AG08396 (cell line): ENCODE results near the gene TIMM23B.
A peak's percentile ranks its signal among the peaks of the same experiment; 100 is the strongest.
"Not testable (repeated sequence)": the region's sequence is repeated elsewhere in the genome, so short reads cannot be mapped to it uniquely, and the experiment has no call there.

Source experiments
- DNase-seq: peaks from one replicate; pipeline ENCODE4 v3.0.0; 2012; ENCODE audit warnings: low spot score, mixed read lengths

TIMM23B gene

GRCh38 chr10:49977756-49978155 lies 35.9 kb downstream of the TIMM23B start:
- not testable (repeated sequence) for DNase-seq

- not testable (repeated sequence) for DNase-seq
Measured at GRCh38 chr10:49987207-49987606, 45.4 kb downstream of the TIMM23B start.

GRCh38 chr10:49988376-49988775 lies 46.5 kb downstream of the TIMM23B start, which contains the start of gene AGAP6:
AGAP6 (plus strand) TSS chr10:49988406; CDS start chr10:49988716, 310 bp downstream.
- DNase-seq = not testable (repeated sequence)

DNA sequence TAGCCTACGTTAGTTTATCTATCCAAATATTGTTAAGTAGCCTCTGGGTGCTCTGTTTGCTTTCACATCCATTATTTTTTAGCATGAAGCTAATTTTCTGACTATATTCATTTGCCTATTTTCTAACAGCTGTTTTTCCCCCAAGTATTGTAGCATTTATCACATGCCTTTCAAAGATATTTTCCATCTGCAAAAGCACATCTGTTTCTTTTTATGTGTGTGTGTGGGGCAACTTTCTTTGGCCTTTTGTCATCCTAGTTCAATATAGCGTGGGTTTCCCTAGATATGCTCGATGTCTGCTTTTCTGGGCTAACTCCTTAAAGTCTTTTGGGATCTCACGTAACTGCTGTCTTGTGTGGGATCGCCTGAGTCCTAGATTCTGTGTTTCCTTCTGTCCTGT lies 53.5 kb downstream of the TIMM23B start:
- not testable (repeated sequence) for DNase-seq

DNA sequence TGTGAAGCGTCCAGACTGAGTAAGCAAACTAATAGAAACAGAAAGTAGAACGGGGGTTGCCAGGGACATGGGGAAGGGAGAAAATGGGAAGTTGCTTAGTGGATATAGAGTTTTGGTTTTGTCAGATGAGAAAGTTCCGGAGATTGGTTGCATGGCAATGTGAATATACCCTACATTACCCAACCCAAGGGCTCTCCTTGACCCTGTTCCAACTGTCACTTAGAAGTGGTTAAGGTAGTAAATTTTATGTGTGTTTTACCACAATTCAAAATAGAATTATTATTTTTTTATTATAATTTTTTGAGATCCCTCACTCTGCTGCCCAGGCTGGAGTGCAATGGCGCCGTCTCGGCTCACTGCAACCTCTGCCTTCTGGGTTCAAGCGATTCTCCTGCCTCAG lies 72.2 kb downstream of the TIMM23B start:
- DNase-seq = not testable (repeated sequence)

DNA sequence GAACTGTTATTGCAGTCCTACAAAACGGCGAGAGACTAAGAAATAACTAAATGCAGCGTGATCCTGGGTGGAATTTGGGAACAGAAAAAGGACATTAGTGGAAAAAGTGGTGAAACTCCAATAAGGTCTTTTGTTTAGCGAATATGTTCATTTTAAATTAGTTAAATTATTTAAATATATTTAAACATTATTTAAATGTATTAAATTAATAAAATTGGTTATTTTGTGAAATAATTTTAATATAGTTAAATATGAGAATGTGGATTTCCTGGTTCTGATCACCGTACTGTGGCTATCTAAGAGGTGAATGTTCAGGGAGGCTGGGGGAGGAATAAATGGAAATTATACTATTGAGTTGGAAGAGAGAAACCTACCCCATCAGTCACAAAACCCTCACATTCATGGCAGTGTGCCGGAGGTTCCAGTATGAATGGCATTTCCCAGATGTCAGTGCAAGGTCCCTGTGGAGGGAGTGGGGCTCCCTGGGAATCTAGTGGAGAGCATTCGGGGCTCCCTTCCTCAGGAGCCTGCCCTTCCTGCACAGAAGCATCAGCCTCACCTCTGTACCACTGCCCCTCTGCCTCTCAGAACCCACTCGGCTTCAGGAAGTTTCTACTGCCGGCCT lies 73.9 kb downstream of the TIMM23B start:
- DNase-seq = peak; percentile 1

DNA sequence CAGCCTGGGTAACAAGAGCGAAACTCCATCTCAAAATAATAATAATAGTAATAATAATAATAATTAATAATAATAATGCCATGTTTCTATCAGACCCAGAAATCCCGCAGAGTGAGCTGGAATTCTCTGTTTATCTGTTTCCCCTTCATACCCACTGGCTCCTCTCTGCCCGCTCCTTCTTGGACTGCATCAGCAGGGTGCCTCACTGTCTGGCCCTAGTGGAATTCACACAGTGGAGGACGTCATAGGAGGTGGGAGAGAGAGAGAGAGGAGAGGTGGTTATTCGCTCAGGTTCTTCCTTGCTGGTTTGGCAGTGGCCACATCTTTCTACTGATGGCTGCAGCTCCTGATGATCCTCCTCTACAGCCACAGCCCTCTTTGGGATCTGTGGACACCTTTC lies 75.1 kb downstream of the TIMM23B start:
- DNase-seq = not testable (repeated sequence)

- DNase-seq = peak; percentile 18
Measured at GRCh38 chr10:50017646-50018045, 75.8 kb downstream of the TIMM23B start.

- DNase-seq = peak; percentile 0
Measured at GRCh38 chr10:50019279-50019678, 77.4 kb downstream of the TIMM23B start.

DNA sequence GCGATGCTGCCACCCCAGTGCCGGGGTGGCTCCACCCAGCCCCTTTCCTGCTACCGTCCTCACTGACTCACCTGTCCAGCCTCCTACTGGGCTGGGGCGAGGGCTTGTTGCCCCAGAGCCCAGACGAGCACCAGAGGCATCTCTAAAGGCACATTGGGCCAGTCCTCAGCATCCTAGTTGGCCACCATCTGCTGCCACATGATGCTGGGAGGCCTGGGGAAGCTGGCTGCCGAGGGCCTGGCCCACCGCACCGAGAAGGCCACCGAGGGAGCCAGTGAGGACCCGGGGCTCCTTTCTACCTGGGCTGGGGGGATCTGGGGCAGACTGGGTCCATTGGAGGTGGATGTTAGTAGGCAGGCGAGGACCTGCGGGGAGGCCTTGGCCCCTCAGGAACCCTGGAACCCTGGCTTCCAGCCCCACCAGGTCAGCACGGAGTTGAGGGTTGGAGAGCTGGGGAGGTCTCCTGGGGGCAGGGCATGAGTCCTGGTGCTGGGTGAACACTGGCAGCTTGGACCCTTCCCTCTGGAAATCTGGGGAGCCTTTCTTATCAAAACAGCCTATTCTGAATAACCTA lies 78.7 kb downstream of the TIMM23B start:
- not testable (repeated sequence) for DNase-seq

DNA sequence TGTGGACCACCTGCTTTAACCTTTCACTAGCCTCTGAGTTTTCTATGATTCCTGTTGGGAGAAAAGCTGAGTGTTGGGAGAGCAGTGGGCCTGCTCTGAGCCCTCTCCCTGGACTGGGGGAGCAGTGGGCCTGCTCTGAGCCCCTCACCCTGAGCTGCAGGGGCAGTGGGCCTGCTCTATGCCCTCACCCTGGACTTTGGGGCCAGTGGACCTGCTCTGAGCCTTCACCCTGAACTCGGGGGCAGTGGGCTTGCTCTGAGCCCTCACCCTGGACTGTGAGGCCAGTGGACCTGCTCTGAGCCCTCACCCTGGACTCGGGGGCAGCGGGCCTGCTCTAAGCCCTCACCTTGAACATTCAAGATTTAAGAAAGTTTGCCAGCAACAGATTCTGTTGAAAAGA lies 79.8 kb downstream of the TIMM23B start:
- DNase-seq = no peak
